Nephron (organoid): ENCODE data around the gene TMCC2.
A peak's percentile ranks its signal among the peaks of the same experiment; 100 is the strongest.

Experiments used
- H3K27ac Mint-ChIP-seq, 3 experiments: 2 replicates each; pipeline ENCODE4 v1.8.0; 2020; ENCODE audit warnings: mixed read lengths in 3 of 3, mild to moderate bottlenecking in 2 of 3, moderate library complexity in 1 of 3
- H3K27me3 Mint-ChIP-seq: 2 replicates; pipeline ENCODE4 v1.8.0; 2021; ENCODE audit warnings: low read depth, mild to moderate bottlenecking, moderate library complexity, mixed read lengths
- H3K36me3 Mint-ChIP-seq: 2 replicates; pipeline ENCODE4 v1.8.0; 2020; ENCODE audit warnings: low read depth, mixed read lengths
- H3K4me1 Mint-ChIP-seq: 2 replicates; pipeline ENCODE4 v1.8.0; 2020; ENCODE audit warnings: mixed read lengths
- H3K4me3 Mint-ChIP-seq, 3 experiments: 2 replicates each; pipeline ENCODE4 v1.8.0; 2020; ENCODE audit warnings: mild to moderate bottlenecking in 3 of 3, mixed read lengths in 3 of 3, moderate library complexity in 2 of 3
- H3K9me3 Mint-ChIP-seq: 2 replicates; pipeline ENCODE4 v1.8.0; 2020; ENCODE audit warnings: mixed read lengths
- CTCF ChIP-seq, 3 experiments: fragments of 200-600 bp; sonication (generic); IDR thresholded peaks; one replicate each; pipeline ENCODE4 v1.5.0; 2021; ENCODE audit warnings: antibody characterized with exemption in 3 of 3; ENCODE audit not compliant: unreplicated experiment in 3 of 3

The TMCC2 gene

GRCh38 chr1:205192287-205192686 is 35.5 kb upstream of the TMCC2 start:
- no peak overlapping the region for H3K4me3 Mint-ChIP-seq
- H3K4me1 Mint-ChIP-seq, result peaks cover 38% of the 10 kb centered on the region
- no peak for TF ChIP-seq CTCF (IDR thresholded peaks at IDR 0.05; ENCODE audit: unreplicated experiment in 3 of 3)
- H3K27ac Mint-ChIP-seq, result peak overlapping the region in 1 of 3 experiments; percentile 73
- no peaks in the 10 kb centered on the region for H3K9me3 Mint-ChIP-seq
- no peaks in the 10 kb centered on the region for H3K27me3 Mint-ChIP-seq
- H3K36me3 Mint-ChIP-seq, result no peaks in the 10 kb centered on the region

- Mint-ChIP-seq H3K4me1 (peaks cover 17% of the 10 kb centered on the region), H3K9me3 (no peaks in the 10 kb centered on the region), H3K27me3 (no peaks in the 10 kb centered on the region), H3K4me3 (no peak overlapping the region), H3K27ac (no peak overlapping the region), H3K36me3 (no peaks in the 10 kb centered on the region)
- no peak for TF ChIP-seq CTCF (IDR thresholded peaks at IDR 0.05; ENCODE audit: unreplicated experiment in 3 of 3)
These were observed 28.4 kb upstream of the TMCC2 start for GRCh38 chr1:205199090-205199930.

GRCh38 chr1:205199931-205200299 is 27.8 kb upstream of the TMCC2 start:
- Mint-ChIP-seq H3K9me3 (no peaks in the 10 kb centered on the region), H3K4me1 (peaks cover 17% of the 10 kb centered on the region)

GRCh38 chr1:205204552-205204951 is 23.2 kb upstream of the TMCC2 start:
- no peaks in the 10 kb centered on the region for H3K27me3 Mint-ChIP-seq
- H3K4me3 Mint-ChIP-seq, result no peak overlapping the region
- H3K27ac Mint-ChIP-seq, result peak overlapping the region in 1 of 3 experiments; percentile 15
- no peaks in the 10 kb centered on the region for H3K9me3 Mint-ChIP-seq
- TF ChIP-seq CTCF (IDR thresholded peaks at IDR 0.05; ENCODE audit: unreplicated experiment in 3 of 3), result no peak
- H3K4me1 Mint-ChIP-seq, result peaks cover 3% of the 10 kb centered on the region
- no peaks in the 10 kb centered on the region for H3K36me3 Mint-ChIP-seq

More at GRCh38 chr1:205199931-205200299, 27.8 kb upstream of the TMCC2 start:
- TF ChIP-seq CTCF (IDR thresholded peaks at IDR 0.05; ENCODE audit: unreplicated experiment in 3 of 3), result no peak
- Mint-ChIP-seq H3K27me3 (no peaks in the 10 kb centered on the region), H3K27ac (no peak overlapping the region), H3K36me3 (no peaks in the 10 kb centered on the region), H3K4me3 (no peak overlapping the region)

GRCh38 chr1:205205055-205205454 is 22.7 kb upstream of the TMCC2 start:
- H3K36me3 Mint-ChIP-seq, result no peaks in the 10 kb centered on the region
- H3K27me3 Mint-ChIP-seq, result no peaks in the 10 kb centered on the region
- TF ChIP-seq CTCF (IDR thresholded peaks at IDR 0.05; ENCODE audit: unreplicated experiment in 3 of 3), result no peak
- no peak overlapping the region for H3K4me3 Mint-ChIP-seq
- H3K9me3 Mint-ChIP-seq, result no peaks in the 10 kb centered on the region
- H3K4me1 Mint-ChIP-seq, result peaks cover 1% of the 10 kb centered on the region
- no peak overlapping the region for H3K27ac Mint-ChIP-seq

- Mint-ChIP-seq H3K4me3 (peak overlapping the region; percentile 59 to 71 (median 71)), H3K27me3 (no peaks in the 10 kb centered on the region), H3K27ac (no peak overlapping the region), H3K4me1 (peaks cover 9% of the 10 kb centered on the region), H3K36me3 (no peaks in the 10 kb centered on the region), H3K9me3 (no peaks in the 10 kb centered on the region)
- TF ChIP-seq CTCF (IDR thresholded peaks at IDR 0.05; ENCODE audit: unreplicated experiment in 3 of 3), result no peak
These were observed 18.9 kb upstream of the TMCC2 start for GRCh38 chr1:205208811-205209210.
